ENCODE data around the gene ACAT2.

The ACAT2 gene

GRCh38 chr6:159761129-159761872 is 544 bp upstream of the ACAT2 start:
- Histone ChIP-seq H3K4me1 (ENCODE audit: control insufficient read depth, insufficient read depth, low read length) (no peaks in the 10 kb centered on the region), H3K36me3 (ENCODE audit: control insufficient read depth in 2 of 2, insufficient read depth in 1 of 2, low read length in 2 of 2) (peaks cover 16 to 60% of the 10 kb centered on the region in 2 experiments), H3K27ac (ENCODE audit: extremely low read depth, low read depth, low read length) (peak overlapping the region; percentile 90), H3K4me3 (ENCODE audit: low read depth, low read length) (peak overlapping the region; percentile 64), H3K9me3 (ENCODE audit: control insufficient read depth, insufficient read depth, low read depth, low read length) (no peaks in the 10 kb centered on the region)
- TF ChIP-seq ZNF404 (tag by site-specific recombination; IDR thresholded peaks at IDR 0.05): no peak
- TF ChIP-seq ZBTB8A (tag by site-specific recombination; IDR thresholded peaks at IDR 0.05): no peak
- peak; percentile 75 for TF ChIP-seq ZBTB11 (tag by site-specific recombination; conservative IDR thresholded peaks at IDR 0.05; ENCODE audit: low read depth)
- no peak for TF ChIP-seq ZBTB44 (tag by site-specific recombination; IDR thresholded peaks at IDR 0.05)
- TF ChIP-seq ZNF335 (tag by site-specific recombination; conservative IDR thresholded peaks at IDR 0.05): peak; percentile 97
- TF ChIP-seq SCRT2 (tag by site-specific recombination; IDR thresholded peaks at IDR 0.05): peak; percentile 74
- TF ChIP-seq ZNF518A (tag by site-specific recombination; conservative IDR thresholded peaks at IDR 0.05; ENCODE audit: low read depth): 0 out of 2 replicates have a peak, but pooled peaks have one; percentile 17
- TF ChIP-seq PRDM1 (tag by site-specific recombination; IDR thresholded peaks at IDR 0.05): 0 out of 2 replicates have a peak, but pooled peaks have one; percentile 4
- no peak for TF ChIP-seq ZNF580 (tag by site-specific recombination; IDR thresholded peaks at IDR 0.05)
- TF ChIP-seq GLIS2 (tag by site-specific recombination; IDR thresholded peaks at IDR 0.05): peak; percentile 12; the same call in 1 of the 2 replicates
- 0 out of 2 replicates have a peak, but pooled peaks have one; percentile 21 for TF ChIP-seq ZNF777 (tag by site-specific recombination; IDR thresholded peaks at IDR 0.05; ENCODE audit: borderline replicate concordance)
- TF ChIP-seq ZNF660 (tag by site-specific recombination; IDR thresholded peaks at IDR 0.05): peak; percentile 8; the same call in 1 of the 2 replicates
- peak; percentile 51 for TF ChIP-seq ZBTB26 (tag by site-specific recombination; optimal IDR thresholded peaks at IDR 0.05)
- ChIA-PET CTCF (interaction anchor here (1.0 to 1.9 kb wide), 2 partner anchors 70 to 73 kb away, joined by 4 to 5 read pairs; no protein-coding TSS in a partner anchor), POLR2A (interaction anchor here (1.0 to 6.3 kb wide), 13 partner anchors 9 to 69 kb away, joined by 3 to 88 read pairs (median 5); partner anchors contain the start of genes MRPL18, TCP1 and WTAP)
